Measurements from ENCODE around the gene PRKCQ. TPM values are rescaled to one million over a fixed set of nuclear protein-coding genes. Genes with fewer than 3 reads are reported as not detected.

The PRKCQ gene
- total and polyA plus RNA-seq, 2 of the 13 experiments (the other 11 are each of a cell fraction or from before 2014, with no cell fraction given): 0.13 to 0.35 TPM

- TF ChIP-seq TFDP2 (CRISPR knock-in tag; IDR thresholded peaks at IDR 0.05) (peak; percentile 57; the same call in 1 of the 2 replicates), TAF15 (IDR thresholded peaks at IDR 0.05; ENCODE audit: low read depth, low read length, poor library complexity, severe bottlenecking) (no peak), NR2C2 (CRISPR knock-in tag; IDR thresholded peaks at IDR 0.05; ENCODE audit: borderline replicate concordance) (no peak), ZNF547 (CRISPR knock-in tag; IDR thresholded peaks at IDR 0.05) (no peak), ZNF326 (CRISPR knock-in tag; IDR thresholded peaks at IDR 0.05; ENCODE audit: borderline replicate concordance) (no peak), EZH2 (conservative IDR thresholded peaks at IDR 0.05; ENCODE audit: low read depth, low read length) (no peak), ZNF329 (CRISPR knock-in tag; IDR thresholded peaks at IDR 0.05; ENCODE audit: low read depth) (0 out of 2 replicates have a peak, but pooled peaks have one; percentile 55), KLF12 (CRISPR knock-in tag; IDR thresholded peaks at IDR 0.05; ENCODE audit: borderline replicate concordance) (no peak), LBX2 (CRISPR knock-in tag; IDR thresholded peaks at IDR 0.05; ENCODE audit: borderline replicate concordance) (no peak), ZNF580 (CRISPR knock-in tag; IDR thresholded peaks at IDR 0.05; ENCODE audit: borderline replicate concordance, low read depth) (peak; percentile 36; the same call in 1 of the 2 replicates), KLF16 (CRISPR knock-in tag; IDR thresholded peaks at IDR 0.05) (peak in 1 of 2 experiments; percentile 51; a peak in 1 of 4 replicates), ZNF496 (CRISPR knock-in tag; IDR thresholded peaks at IDR 0.05; ENCODE audit: insufficient replicate concordance) (no peak), GTF3A (CRISPR knock-in tag; conservative IDR thresholded peaks at IDR 0.05) (no peak), RFX5 (IDR thresholded peaks at IDR 0.05; ENCODE audit: low read depth, low read length) (no peak), ZFP41 (CRISPR knock-in tag; IDR thresholded peaks at IDR 0.05; ENCODE audit: borderline replicate concordance) (no peak), MXI1 (IDR thresholded peaks at IDR 0.05; ENCODE audit: borderline replicate concordance, low read depth, low read length) (no peak), SALL2 (CRISPR knock-in tag; IDR thresholded peaks at IDR 0.05) (0 out of 2 replicates have a peak, but pooled peaks have one; percentile 53), KDM3A (CRISPR knock-in tag; IDR thresholded peaks at IDR 0.05; ENCODE audit: low read depth) (no peak), MYC (CRISPR knock-in tag; IDR thresholded peaks at IDR 0.05; ENCODE audit: borderline replicate concordance) (peak; percentile 52; the same call in 1 of the 2 replicates), HDAC6 (IDR thresholded peaks at IDR 0.05; ENCODE audit: low read depth, low read length) (no peak), JDP2 (CRISPR knock-in tag; IDR thresholded peaks at IDR 0.05; ENCODE audit: borderline replicate concordance) (no peak), POLR2AphosphoS5 (IDR thresholded peaks at IDR 0.05; ENCODE audit: low read depth, low read length) (no peak)
- TF ChIP-seq, protein P1, sequence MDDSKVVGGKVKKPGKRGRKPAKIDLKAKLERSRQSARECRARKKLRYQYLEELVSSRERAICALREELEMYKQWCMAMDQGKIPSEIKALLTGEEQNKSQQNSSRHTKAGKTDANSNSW (CRISPR knock-in tag; IDR thresholded peaks at IDR 0.05; ENCODE audit: borderline replicate concordance): no peak
- TF ChIP-seq, protein P2, sequence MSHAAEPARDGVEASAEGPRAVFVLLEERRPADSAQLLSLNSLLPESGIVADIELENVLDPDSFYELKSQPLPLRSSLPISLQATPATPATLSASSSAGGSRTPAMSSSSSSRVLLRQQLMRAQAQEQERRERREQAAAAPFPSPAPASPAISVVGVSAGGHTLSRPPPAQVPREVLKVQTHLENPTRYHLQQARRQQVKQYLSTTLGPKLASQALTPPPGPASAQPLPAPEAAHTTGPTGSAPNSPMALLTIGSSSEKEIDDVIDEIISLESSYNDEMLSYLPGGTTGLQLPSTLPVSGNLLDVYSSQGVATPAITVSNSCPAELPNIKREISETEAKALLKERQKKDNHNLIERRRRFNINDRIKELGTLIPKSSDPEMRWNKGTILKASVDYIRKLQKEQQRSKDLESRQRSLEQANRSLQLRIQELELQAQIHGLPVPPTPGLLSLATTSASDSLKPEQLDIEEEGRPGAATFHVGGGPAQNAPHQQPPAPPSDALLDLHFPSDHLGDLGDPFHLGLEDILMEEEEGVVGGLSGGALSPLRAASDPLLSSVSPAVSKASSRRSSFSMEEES (CRISPR knock-in tag; IDR thresholded peaks at IDR 0.05): no peak
- TF ChIP-seq, protein P3, sequence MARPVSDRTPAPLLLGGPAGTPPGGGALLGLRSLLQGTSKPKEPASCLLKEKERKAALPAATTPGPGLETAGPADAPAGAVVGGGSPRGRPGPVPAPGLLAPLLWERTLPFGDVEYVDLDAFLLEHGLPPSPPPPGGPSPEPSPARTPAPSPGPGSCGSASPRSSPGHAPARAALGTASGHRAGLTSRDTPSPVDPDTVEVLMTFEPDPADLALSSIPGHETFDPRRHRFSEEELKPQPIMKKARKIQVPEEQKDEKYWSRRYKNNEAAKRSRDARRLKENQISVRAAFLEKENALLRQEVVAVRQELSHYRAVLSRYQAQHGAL (CRISPR knock-in tag; IDR thresholded peaks at IDR 0.05; ENCODE audit: not compliant biosample characterization): no peak
These were observed 378 bp upstream of the PRKCQ start (continued) for GRCh38 chr10:6580279-6581029.

Data from HepG2 (cell line).